ENCODE data around the gene FADS1.
A peak's percentile ranks its signal among the peaks of the same experiment; 100 is the strongest.

Gene FADS1

DNA sequence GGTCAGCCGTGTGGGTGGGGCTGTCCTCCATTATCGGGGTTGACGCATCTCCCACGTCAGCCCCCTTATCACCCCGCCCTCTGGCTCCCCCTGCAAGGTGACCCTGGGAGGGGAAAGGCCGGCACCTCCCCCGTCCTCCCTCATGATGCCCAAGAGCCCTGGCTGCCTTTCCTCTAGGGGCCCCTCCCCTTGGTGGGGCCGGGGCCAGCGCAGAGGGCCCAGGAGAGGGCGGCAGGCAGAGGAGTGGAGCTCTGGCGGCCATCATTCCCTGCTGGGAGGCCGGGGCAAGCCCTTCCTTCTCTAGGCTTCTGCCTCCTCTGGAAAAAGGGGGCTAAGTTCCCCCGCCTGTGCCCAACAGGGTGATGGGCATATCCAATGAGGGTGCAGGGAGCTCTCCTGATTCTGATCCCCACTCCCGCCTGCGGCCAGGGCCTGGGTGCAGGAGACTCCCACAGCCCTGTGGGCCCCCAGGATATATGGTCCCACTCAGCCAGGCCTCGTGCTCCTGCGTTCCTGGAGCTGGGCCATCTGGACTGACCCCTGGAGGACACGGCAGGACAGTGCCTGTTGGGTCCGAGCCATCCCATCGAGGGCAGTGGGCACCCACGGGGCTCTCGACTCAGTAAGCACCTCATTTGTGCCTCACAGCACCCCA, 52.1 kb downstream of the FADS1 start:
- no peak overlapping the region for H3K4me3 Mint-ChIP-seq
- no peaks in the 10 kb centered on the region for H3K9me3 Mint-ChIP-seq
- DNase-seq (ENCODE audit: low spot score): no peak
- no peaks in the 10 kb centered on the region for H3K36me3 Mint-ChIP-seq (ENCODE audit: low read depth)
- H3K27me3 Mint-ChIP-seq (ENCODE audit: low read depth): no peaks in the 10 kb centered on the region
- H3K27ac Mint-ChIP-seq: no peak overlapping the region
- no peaks in the 10 kb centered on the region for H3K4me1 Mint-ChIP-seq (ENCODE audit: low read depth)

DNA sequence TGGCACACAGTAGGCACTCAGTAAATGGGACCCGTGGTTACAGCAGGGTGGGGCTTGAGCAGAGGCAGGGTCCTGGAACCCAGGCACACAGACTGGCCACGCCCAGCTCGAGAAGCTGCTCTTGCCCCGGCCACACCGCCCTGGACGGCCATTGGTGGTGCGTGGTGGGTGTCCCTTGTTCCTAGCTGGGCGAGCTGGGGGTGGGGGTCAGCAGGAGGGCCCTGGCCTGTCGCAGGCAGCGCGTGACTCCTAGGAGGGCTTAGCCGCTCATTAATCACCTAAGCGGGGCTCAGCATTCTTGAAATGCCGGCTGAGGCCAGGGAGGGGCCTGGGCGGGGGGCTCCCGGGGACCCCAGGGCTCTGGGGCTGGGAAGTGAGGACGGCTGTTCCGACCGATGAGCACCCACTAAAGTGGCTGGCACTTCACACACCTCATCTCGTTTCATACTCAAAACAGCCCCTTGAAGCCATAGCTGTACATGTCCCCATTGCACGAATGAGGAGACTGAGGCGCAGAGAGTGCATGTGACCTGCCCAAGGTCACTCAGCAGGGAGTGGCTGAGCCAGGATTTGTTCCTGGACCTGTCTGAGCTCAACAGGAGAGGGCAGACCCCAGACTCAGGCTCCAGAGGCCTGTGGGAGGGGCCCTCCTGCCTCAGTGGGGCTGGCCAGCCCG, 52.7 kb downstream of the FADS1 start:
- H3K9me3 Mint-ChIP-seq: no peaks in the 10 kb centered on the region
- no peaks in the 10 kb centered on the region for H3K36me3 Mint-ChIP-seq (ENCODE audit: low read depth)
- no peaks in the 10 kb centered on the region for H3K4me1 Mint-ChIP-seq (ENCODE audit: low read depth)
- H3K27me3 Mint-ChIP-seq (ENCODE audit: low read depth): no peaks in the 10 kb centered on the region
- H3K27ac Mint-ChIP-seq: no peak overlapping the region
- no peak overlapping the region for H3K4me3 Mint-ChIP-seq
- DNase-seq (ENCODE audit: low spot score): no peak

DNA sequence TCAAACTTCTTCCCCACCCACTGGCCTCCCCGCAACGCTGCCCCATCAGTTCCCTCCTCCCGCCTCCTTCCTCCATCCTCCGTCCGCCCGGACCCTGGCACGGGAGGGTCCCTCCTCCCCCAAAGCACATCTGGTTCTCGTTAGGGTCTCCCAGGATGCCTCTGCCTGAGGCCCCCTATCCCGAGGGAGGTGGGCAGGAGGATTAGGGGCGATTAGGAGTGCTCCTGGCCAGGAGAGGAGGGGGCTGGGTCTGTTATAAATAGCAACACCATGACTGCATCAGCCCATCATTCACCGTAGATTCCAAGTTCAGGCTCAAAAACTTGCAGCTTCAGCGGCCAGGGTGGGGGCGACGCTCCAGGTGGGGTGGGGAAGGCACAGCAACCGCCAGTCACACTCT, 54.0 kb downstream of the FADS1 start:
- Mint-ChIP-seq H3K27me3 (ENCODE audit: low read depth) (no peaks in the 10 kb centered on the region), H3K4me1 (ENCODE audit: low read depth) (no peaks in the 10 kb centered on the region), H3K27ac (no peak overlapping the region), H3K36me3 (ENCODE audit: low read depth) (no peaks in the 10 kb centered on the region), H3K4me3 (no peak overlapping the region), H3K9me3 (no peaks in the 10 kb centered on the region)
- DNase-seq (ENCODE audit: low spot score): no peak

DNA sequence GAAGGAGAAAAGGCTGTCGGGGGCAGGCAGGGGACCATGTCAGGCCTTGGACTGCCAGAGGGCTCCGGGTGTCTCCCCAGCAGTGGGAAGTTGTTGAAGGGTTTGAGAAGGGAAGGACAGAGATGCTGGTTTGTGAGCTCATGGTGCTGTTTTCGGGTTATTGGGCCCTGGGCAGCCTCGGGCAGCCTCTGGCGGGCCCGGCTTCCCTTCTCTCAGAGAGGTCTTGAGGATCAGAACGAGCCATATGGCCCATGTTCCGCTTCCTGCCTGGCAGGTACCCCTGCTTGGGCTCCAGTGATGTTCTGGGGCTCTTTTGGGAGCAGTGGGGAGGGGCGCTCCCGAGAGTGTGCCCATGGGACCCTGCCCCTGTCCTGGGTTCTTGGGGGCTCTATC, 54.6 kb downstream of the FADS1 start:
- Mint-ChIP-seq H3K27me3 (ENCODE audit: low read depth) (no peaks in the 10 kb centered on the region), H3K4me1 (ENCODE audit: low read depth) (no peaks in the 10 kb centered on the region), H3K27ac (no peak overlapping the region), H3K9me3 (no peaks in the 10 kb centered on the region), H3K4me3 (no peak overlapping the region), H3K36me3 (ENCODE audit: low read depth) (no peaks in the 10 kb centered on the region)
- DNase-seq (ENCODE audit: low spot score): no peak

DNA sequence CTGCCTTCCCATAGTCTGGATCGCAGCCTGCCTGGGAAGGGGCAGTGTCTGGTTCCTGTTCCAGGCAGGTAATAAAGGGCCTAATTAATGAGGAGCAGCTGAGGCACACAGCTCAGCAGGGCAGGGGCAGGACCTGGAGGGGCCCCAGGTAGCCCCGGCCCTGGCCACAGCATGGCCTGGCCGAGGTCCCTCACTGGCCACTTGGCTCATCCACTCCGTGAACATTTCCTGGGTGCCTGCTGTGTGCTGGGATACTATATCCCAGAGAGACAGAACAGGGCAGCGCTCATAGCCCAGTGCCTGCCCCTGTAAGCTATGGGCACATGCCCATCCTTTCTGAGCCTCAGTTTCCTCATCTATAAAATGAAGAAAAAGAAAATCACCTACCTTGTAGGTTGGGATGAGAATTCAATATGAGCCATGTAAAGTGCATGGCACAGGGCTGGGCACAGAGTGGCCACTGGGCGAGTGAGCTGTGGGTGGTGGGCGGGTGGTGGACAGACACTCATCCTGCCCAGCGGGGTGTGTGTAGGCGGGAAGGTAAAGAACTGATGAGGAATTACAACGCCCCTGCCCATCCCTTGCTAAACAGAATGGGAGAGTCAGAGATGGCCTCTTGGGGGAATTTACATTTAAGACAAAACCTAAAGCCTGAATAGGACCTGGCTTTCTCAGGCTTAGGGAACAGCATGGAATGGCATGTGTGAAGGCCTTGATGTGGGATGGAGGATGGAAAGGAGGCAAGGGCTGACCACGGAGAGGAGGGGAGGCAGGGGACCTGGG, 55.2 kb downstream of the FADS1 start:
- no peaks in the 10 kb centered on the region for H3K4me1 Mint-ChIP-seq (ENCODE audit: low read depth)
- no peak overlapping the region for H3K27ac Mint-ChIP-seq
- no peak for DNase-seq (ENCODE audit: low spot score)
- no peaks in the 10 kb centered on the region for H3K9me3 Mint-ChIP-seq
- no peaks in the 10 kb centered on the region for H3K27me3 Mint-ChIP-seq (ENCODE audit: low read depth)
- H3K4me3 Mint-ChIP-seq: no peak overlapping the region
- H3K36me3 Mint-ChIP-seq (ENCODE audit: low read depth): no peaks in the 10 kb centered on the region

DNA sequence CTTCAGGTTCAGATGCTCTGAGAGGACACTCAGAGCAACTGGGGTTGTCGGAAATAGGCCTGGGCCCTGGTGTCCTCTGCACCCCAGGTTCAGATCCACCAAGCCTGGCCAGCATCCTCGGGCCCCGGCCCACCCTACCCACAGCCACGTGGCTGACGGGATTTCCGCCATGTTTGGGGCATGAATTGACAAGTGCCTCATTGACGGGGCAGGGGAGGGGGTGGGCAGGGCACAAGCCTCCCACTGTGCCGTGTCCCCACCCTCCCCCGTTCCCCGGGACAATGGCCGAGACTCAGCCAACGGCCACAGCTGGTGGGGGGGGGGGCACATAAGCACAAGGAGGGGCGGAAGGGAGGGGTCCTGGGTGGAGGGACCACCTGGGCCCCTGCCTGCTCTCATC, 55.9 kb downstream of the FADS1 start:
- no peak for DNase-seq (ENCODE audit: low spot score)
- no peaks in the 10 kb centered on the region for H3K36me3 Mint-ChIP-seq (ENCODE audit: low read depth)
- no peaks in the 10 kb centered on the region for H3K27me3 Mint-ChIP-seq (ENCODE audit: low read depth)
- no peaks in the 10 kb centered on the region for H3K9me3 Mint-ChIP-seq
- no peak overlapping the region for H3K4me3 Mint-ChIP-seq
- no peak overlapping the region for H3K27ac Mint-ChIP-seq
- H3K4me1 Mint-ChIP-seq (ENCODE audit: low read depth): peaks cover 5% of the 10 kb centered on the region

DNA sequence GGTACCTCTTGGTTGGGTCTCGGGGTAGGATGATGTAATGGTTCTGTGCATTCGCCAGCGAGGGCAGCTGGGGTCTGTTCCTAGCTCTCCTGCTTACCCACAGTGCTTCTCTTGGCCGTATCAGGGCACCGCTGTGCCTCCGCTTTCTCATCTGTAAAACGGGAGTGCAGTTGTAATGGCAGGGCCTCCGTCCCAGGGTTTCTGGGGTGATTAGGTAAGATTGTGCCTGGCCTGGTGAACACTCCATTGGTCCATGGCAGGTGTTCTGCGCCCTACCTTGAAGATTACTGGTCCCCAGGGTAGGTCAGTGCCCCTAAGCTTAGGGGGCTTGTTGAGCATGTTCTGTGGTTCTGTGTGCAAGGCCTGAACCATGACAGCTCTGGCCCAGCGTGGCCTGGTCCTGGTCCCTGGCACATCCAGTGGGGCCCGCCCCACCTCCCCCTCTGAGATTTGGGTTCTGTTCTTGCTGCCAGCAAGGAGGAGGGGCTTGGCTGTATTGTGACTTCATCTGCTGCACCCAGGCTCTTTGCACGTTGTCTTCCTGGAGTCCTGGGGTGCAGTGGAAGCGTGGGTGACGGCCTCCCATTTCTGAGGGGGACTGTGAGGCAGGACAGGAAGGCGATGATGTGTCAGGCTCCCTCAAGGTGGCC, 59.5 kb downstream of the FADS1 start:
- H3K27me3 Mint-ChIP-seq (ENCODE audit: low read depth): peaks cover 16% of the 10 kb centered on the region
- DNase-seq (ENCODE audit: low spot score): no peak
- H3K9me3 Mint-ChIP-seq: no peaks in the 10 kb centered on the region
- no peaks in the 10 kb centered on the region for H3K36me3 Mint-ChIP-seq (ENCODE audit: low read depth)
- H3K4me1 Mint-ChIP-seq (ENCODE audit: low read depth): peaks cover 5% of the 10 kb centered on the region
- no peak overlapping the region for H3K4me3 Mint-ChIP-seq
- no peak overlapping the region for H3K27ac Mint-ChIP-seq

DNA sequence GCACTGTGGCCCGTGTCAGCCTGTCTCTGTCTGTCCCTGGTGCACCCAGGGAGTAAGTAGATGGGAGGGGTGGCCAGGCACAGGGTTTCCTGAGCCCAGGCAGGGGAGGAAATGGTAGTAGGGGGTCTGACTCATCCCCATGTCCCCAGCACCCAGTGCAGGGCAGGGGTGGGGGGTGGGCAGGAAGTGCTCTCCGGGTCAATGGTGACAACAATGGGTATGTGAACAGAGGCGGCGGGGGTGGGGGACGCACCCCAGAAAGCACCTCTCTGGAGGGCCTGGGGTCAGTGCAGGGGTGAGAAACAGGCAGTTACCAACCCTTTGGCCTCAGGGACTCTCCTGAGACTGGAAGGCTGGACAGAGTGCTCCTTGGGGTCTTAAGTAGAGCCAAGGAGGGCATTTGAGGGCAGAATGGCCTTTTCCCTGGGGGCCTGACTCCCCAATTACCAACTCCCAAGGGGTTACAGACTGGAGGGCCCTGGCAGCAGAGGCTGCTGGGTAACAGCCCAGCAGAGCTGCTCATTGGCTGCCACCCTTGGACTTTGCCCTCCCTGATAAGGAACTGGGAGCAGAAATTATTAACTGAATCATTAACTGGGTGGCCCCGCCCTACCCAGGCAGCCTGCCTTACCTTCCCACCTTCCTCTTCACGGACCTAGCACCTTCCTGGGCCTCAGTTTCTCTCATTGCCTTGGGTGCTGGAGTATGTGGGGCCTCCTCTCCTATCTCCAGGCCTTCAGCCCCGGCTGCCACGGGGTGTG, 60.2 kb downstream of the FADS1 start:
- no peaks in the 10 kb centered on the region for H3K36me3 Mint-ChIP-seq (ENCODE audit: low read depth)
- no peaks in the 10 kb centered on the region for H3K9me3 Mint-ChIP-seq
- H3K27me3 Mint-ChIP-seq (ENCODE audit: low read depth): peaks cover 20% of the 10 kb centered on the region
- peaks cover 5% of the 10 kb centered on the region for H3K4me1 Mint-ChIP-seq (ENCODE audit: low read depth)
- H3K27ac Mint-ChIP-seq: no peak overlapping the region
- H3K4me3 Mint-ChIP-seq: no peak overlapping the region
- peak; percentile 26 for DNase-seq (ENCODE audit: low spot score)

DNA sequence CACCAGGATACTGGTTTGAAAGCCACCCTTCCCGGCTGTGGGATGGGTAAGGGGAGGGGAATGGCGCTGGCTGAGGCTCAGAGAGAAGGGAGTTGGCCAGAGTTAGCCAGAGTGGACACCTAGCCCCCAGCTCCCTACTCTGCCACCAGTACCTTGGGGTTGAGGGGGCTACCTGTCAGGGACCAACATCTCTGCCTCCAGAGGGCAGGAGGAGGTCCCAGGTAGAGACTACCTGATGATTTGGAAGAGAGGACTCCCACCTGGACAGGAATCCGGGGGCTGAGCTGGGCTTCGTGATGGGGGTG, 60.7 kb downstream of the FADS1 start:
- no peak for DNase-seq (ENCODE audit: low spot score)
- H3K4me3 Mint-ChIP-seq: no peak overlapping the region
- H3K36me3 Mint-ChIP-seq (ENCODE audit: low read depth): no peaks in the 10 kb centered on the region
- peaks cover 26% of the 10 kb centered on the region for H3K27me3 Mint-ChIP-seq (ENCODE audit: low read depth)
- no peak overlapping the region for H3K27ac Mint-ChIP-seq
- peaks cover 5% of the 10 kb centered on the region for H3K4me1 Mint-ChIP-seq (ENCODE audit: low read depth)
- H3K9me3 Mint-ChIP-seq: no peaks in the 10 kb centered on the region

DNA sequence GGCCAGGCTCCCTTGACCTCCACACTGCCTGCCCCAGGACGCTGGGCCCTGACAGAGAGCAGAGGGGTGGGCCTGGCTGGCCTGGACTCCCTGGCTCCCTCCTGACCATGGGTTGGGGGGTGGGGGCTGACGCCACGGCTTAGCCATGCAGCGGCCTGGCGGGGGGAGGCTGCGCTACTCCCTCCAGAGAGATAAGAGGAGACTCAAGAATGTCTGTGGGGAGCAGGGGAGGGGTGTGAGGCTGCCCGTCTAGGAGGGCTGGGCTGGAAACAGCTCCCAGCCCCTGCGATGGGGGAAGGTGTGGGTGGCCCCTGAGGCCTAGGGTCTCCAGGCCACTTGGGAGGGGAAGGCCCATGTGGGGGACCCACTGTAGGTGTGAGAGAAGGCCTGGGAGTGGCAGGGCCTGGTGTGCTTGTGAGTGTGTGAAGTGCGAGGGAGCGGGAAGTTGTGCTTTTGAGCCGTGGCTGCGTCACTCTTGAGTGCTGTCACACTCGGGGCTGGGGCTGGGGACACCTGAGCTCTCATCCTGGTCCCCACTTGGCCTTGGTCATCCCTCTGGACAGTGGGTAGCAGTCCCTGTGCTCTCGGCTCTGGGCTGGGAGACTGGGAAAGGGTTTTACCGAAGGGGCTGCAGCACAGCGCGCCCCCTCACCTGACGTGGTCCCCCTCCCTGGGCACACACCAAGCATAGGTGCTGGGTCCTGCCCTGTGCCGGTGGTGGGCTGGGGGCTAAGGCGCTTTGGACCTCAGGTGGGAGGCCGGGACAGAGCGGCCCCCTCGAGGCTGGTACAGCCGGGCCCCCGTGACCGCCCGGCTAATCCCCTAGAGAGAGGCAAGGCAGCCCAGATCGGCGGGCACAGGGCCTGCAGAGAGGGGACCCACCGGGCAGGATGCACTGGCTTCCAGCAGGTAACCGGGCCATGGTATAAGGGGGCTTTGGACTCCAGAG, 62.0 kb downstream of the FADS1 start:
- Mint-ChIP-seq H3K4me3 (no peak overlapping the region), H3K27me3 (ENCODE audit: low read depth) (peaks cover 31% of the 10 kb centered on the region), H3K27ac (no peak overlapping the region), H3K9me3 (no peaks in the 10 kb centered on the region), H3K36me3 (ENCODE audit: low read depth) (no peaks in the 10 kb centered on the region), H3K4me1 (ENCODE audit: low read depth) (peaks cover 5% of the 10 kb centered on the region)
- DNase-seq (ENCODE audit: low spot score): no peak

DNA sequence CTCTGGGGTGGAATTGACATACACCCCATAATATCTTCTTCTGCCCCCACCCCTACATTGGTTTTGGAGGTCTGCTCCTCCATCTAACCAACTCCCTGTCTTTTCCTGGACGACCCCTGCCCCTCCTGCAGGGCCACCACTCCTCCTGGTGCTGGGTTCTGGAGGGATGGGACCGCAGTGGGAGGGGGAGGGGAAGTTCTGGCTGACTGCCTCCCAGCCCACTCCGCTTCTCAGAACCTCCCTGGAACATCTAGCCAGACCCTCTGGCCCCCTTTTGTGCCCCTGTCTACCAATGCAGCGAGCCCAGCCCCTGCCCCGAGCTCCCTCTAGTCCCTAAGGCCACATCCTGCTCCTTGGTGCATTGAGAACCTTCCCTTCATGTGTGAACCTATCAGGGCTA, 63.1 kb downstream of the FADS1 start:
- peaks cover 5% of the 10 kb centered on the region for H3K4me1 Mint-ChIP-seq (ENCODE audit: low read depth)
- H3K36me3 Mint-ChIP-seq (ENCODE audit: low read depth): no peaks in the 10 kb centered on the region
- H3K27ac Mint-ChIP-seq: no peak overlapping the region
- DNase-seq (ENCODE audit: low spot score): no peak
- H3K4me3 Mint-ChIP-seq: peak overlapping the region; percentile 77
- H3K27me3 Mint-ChIP-seq (ENCODE audit: low read depth): peaks cover 31% of the 10 kb centered on the region
- H3K9me3 Mint-ChIP-seq: no peaks in the 10 kb centered on the region

DNA sequence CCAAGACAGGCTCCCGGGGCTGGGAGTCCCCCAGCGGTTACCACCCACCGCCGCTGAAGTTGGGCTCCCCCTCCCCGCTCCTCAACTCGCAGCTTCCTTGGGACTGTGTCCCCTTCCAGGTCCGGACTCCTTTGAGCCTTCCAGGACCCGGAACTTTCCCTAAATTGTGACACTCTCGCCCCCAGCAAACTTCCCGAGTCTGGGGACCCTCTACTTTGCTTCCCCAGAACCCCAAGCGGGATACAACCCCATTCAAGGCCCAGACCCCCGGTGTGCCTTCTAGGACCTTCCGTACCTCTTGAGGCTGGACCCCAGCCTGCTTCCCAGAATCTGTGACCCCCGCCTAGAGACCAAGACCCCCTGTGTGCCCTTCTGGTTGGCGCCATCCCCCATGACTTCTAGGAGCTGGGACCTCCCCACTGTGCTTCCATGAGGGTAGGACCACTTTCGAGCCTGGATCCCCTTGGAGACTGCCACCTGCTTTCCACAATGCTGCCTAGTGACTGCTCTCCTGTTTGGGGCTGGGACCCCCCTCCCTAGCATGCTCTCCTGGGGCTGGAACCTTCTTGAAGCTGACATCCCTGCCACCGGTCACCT, 63.8 kb downstream of the FADS1 start:
- H3K4me1 Mint-ChIP-seq (ENCODE audit: low read depth): peaks cover 5% of the 10 kb centered on the region
- no peak overlapping the region for H3K27ac Mint-ChIP-seq
- peak overlapping the region; percentile 77 for H3K4me3 Mint-ChIP-seq
- peaks cover 31% of the 10 kb centered on the region for H3K27me3 Mint-ChIP-seq (ENCODE audit: low read depth)
- DNase-seq (ENCODE audit: low spot score): no peak
- H3K36me3 Mint-ChIP-seq (ENCODE audit: low read depth): no peaks in the 10 kb centered on the region
- no peaks in the 10 kb centered on the region for H3K9me3 Mint-ChIP-seq
